ENCODE measurements around the gene LDLRAD4.

- TF ChIP-seq CTCF (conservative IDR thresholded peaks at IDR 0.05; ENCODE audit: low read depth, low read length) (no peak), EZH2 (IDR thresholded peaks at IDR 0.05; ENCODE audit: borderline replicate concordance, low read depth, low read length, poor library complexity, severe bottlenecking) (no peak)
These were observed 272.6 kb downstream of the LDLRAD4 start for GRCh38 chr18:13491138-13491537.

All from A673 (cell line).